ENCODE measurements around the gene TNS3.

DNA sequence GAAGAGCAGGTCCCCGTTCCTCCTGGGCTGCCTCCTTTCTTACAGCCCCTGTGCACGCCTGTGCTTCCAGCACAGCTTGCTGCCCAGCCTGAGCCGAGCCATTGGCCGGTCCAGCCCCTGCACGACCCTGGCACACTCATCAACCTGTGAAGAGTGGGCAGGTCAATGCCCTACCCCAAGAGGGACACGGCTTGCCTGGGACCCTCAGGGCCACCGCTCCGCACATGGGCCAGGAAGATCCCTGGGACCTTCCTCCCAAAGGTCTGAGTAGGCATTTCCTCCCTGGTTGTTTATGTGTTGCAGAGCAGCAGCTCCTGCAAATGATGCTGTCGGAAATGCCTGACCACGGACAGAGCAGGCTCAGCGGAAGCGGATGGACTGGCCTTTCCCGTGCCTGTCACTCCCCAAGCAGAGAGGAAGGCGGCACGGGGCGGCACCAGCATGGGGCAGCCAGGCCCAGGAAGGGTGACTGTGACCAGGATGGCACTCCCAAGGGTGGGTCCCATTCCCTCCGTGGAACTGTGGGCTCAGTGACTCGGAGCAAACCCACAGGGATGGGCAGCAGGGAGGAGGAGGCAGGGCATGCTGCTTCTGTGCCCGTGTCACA is 252.5 kb downstream of the TNS3 start:
- TF ChIP-seq POLR2A (IDR thresholded peaks at IDR 0.05; ENCODE audit: low read depth) = no peak
- no peak for TF ChIP-seq CTCF (IDR thresholded peaks at IDR 0.05)
- no peak for TF ChIP-seq EP300 (IDR thresholded peaks at IDR 0.05)
- no peak for TF ChIP-seq POLR2AphosphoS5 (IDR thresholded peaks at IDR 0.05)
